GM04504 (cell line): ENCODE measurements around the gene HOPX.
"Not testable (repeated sequence)": the region's sequence is repeated elsewhere in the genome, so short reads cannot be mapped to it uniquely, and the experiment has no call there.

Experiments
- DNase-seq: peaks from one replicate; pipeline ENCODE4 v3.0.0-alpha.2; 2012; ENCODE audit warnings: low read depth

HOPX gene

GRCh38 chr4:56681158-56681852, at the start of gene HOPX:
TSS of gene HOPX (minus strand) at chr4:56681296. CDS start at chr4:56657816, 23,480 bp downstream.
- DNase-seq: no peak

GRCh38 chr4:56730097-56730496, 49.0 kb upstream of the HOPX start:
- DNase-seq: no peak

- DNase-seq: peak; percentile 75
Measured at GRCh38 chr4:56728512-56728911, 47.4 kb upstream of the HOPX start.

- no peak for DNase-seq
Measured at GRCh38 chr4:56727150-56727549, 46.1 kb upstream of the HOPX start.

GRCh38 chr4:56726593-56726992, 45.5 kb upstream of the HOPX start:
- DNase-seq: not testable (repeated sequence)

- DNase-seq: no peak
Measured at GRCh38 chr4:56723659-56724230, 42.6 kb upstream of the HOPX start.

GRCh38 chr4:56723201-56723605, 42.1 kb upstream of the HOPX start:
- DNase-seq: no peak

- DNase-seq: no peak
Measured at GRCh38 chr4:56708146-56708545, 27.1 kb upstream of the HOPX start.

GRCh38 chr4:56705966-56706365, 24.9 kb upstream of the HOPX start:
- no peak for DNase-seq

GRCh38 chr4:56705334-56705733, 24.2 kb upstream of the HOPX start:
- DNase-seq: no peak

GRCh38 chr4:56704089-56704871, 23.2 kb upstream of the HOPX start:
- no peak for DNase-seq

GRCh38 chr4:56703378-56703777, 22.3 kb upstream of the HOPX start:
- DNase-seq: no peak

GRCh38 chr4:56701644-56702043, 20.5 kb upstream of the HOPX start:
- no peak for DNase-seq

- no peak for DNase-seq
Measured at GRCh38 chr4:56701161-56701480, 20.0 kb upstream of the HOPX start.

- no peak for DNase-seq
Measured at GRCh38 chr4:56699537-56700105, 18.5 kb upstream of the HOPX start.

GRCh38 chr4:56698329-56698728, 17.2 kb upstream of the HOPX start:
- DNase-seq: no peak

- DNase-seq: no peak
Measured at GRCh38 chr4:56696056-56696455, 15.0 kb upstream of the HOPX start.

GRCh38 chr4:56693476-56693875, 12.4 kb upstream of the HOPX start:
- DNase-seq: not testable (repeated sequence)

- DNase-seq: no peak
Measured at GRCh38 chr4:56692576-56692975, 11.5 kb upstream of the HOPX start.

- DNase-seq: no peak
Measured at GRCh38 chr4:56691425-56691824, 10.3 kb upstream of the HOPX start.

- no peak for DNase-seq
Measured at GRCh38 chr4:56690393-56690792, 9.3 kb upstream of the HOPX start.

GRCh38 chr4:56689201-56689969, 8.3 kb upstream of the HOPX start:
- DNase-seq: no peak
